Measurements from ENCODE around the gene DAPK2. TPM values are rescaled to one million over a fixed set of nuclear protein-coding genes. Genes with fewer than 3 reads are reported as not detected.

DAPK2 gene
- total and polyA plus RNA-seq, 5 donors from 2014 or later, result 0.72 TPM; not detected in 4

DNA sequence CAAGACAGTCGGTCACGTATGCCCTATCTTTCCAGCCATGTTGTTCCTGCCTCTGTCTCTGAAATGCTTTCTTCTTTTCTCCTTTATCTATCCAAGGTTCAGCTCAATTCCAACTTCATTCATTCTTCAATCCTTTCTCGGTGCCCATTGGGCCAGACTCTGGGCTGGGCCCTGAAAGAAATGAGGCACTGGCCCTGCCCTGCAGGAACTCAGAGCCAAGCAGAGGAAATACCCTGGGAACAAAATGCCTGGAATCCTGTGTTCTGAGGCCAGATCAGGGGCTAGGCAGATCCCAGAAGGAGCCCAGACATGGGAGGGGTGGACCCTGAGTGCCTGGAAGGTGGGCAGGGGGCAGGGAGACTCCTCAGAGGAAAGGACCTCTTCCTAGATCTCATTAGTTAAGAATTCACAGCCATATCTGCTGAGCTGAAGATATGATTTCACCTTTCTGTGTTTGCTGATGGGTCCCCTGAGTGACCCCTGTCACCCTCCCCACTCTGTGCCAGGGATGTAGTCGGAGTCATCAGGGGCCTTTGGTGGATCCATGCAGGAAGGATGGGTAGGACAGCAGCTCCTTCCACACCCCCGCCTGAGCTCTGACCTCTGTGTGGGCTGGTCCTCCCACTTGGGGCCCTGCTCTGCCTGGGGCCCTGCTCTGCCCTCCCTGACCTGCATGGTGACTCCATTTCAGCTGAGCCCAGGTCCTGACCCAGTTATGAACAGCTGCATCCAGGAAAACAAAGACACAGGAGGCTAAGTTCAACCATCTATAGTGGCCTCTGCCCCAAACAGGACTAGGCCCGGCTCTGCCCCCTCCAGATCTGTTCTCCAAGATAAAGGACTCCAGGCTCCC is 5.3 kb upstream of the DAPK2 start:
- H3K4me1 ChIP-seq (ENCODE audit: control insufficient read depth, insufficient read depth, low read length, poor library complexity, severe bottlenecking), result peaks cover 3% of the 10 kb centered on the region
- peaks cover 10% of the 10 kb centered on the region for H3K27me3 ChIP-seq (ENCODE audit: control insufficient read depth, insufficient read depth, low read length)
- H3K27ac ChIP-seq (ENCODE audit: insufficient read depth, low read length, poor library complexity, severe bottlenecking), result no peak overlapping the region
- no peak overlapping the region for H3K4me3 ChIP-seq (ENCODE audit: low read depth, low read length)
- no peaks in the 10 kb centered on the region for H3K9me3 Mint-ChIP-seq
- H3K36me3 ChIP-seq (ENCODE audit: control insufficient read depth, insufficient read depth, low read length), result no peaks in the 10 kb centered on the region
- no peak overlapping the region for H3K4me3 Mint-ChIP-seq
- H3K4me1 Mint-ChIP-seq, result peaks cover 0 to 5% (median 2%) of the 10 kb centered on the region in 4 donors
- H3K27me3 Mint-ChIP-seq, result peaks cover 22% of the 10 kb centered on the region
- DNase-seq (no peak), ATAC-seq (ENCODE audit: low read depth in 2 of 2) (no peak)
- H3K9me3 ChIP-seq (ENCODE audit: control insufficient read depth in 2 of 2, low read length in 2 of 2), result no peaks in the 10 kb centered on the region
- H3K27ac Mint-ChIP-seq, result peak overlapping the region in 2 of 3 donors; percentile 26 to 62
- no peaks in the 10 kb centered on the region for H3K36me3 Mint-ChIP-seq

- Histone ChIP-seq H3K36me3 (ENCODE audit: control insufficient read depth, insufficient read depth, low read length) (no peaks in the 10 kb centered on the region), H3K27me3 (ENCODE audit: control insufficient read depth, insufficient read depth, low read length) (peaks cover 10% of the 10 kb centered on the region), H3K4me1 (ENCODE audit: control insufficient read depth, insufficient read depth, low read length, poor library complexity, severe bottlenecking) (peaks cover 6% of the 10 kb centered on the region), H3K9me3 (ENCODE audit: control insufficient read depth in 2 of 2, low read length in 2 of 2) (no peaks in the 10 kb centered on the region), H3K27ac (ENCODE audit: insufficient read depth, low read length, poor library complexity, severe bottlenecking) (no peak overlapping the region), H3K4me3 (ENCODE audit: low read depth, low read length) (no peak overlapping the region)
- H3K4me1 Mint-ChIP-seq, result peaks cover 0 to 7% (median 2%) of the 10 kb centered on the region in 4 donors
- DNase-seq, result no peak
- H3K27ac Mint-ChIP-seq, result peak overlapping the region in 1 of 3 donors; percentile 62
- no peaks in the 10 kb centered on the region for H3K36me3 Mint-ChIP-seq
- no peak for ATAC-seq (ENCODE audit: low read depth in 2 of 2)
- H3K27me3 Mint-ChIP-seq, result peaks cover 24% of the 10 kb centered on the region
- no peaks in the 10 kb centered on the region for H3K9me3 Mint-ChIP-seq
- no peak overlapping the region for H3K4me3 Mint-ChIP-seq
Observed at GRCh38 chr15:64051093-64051402, 4.8 kb upstream of the DAPK2 start.

- ATAC-seq (ENCODE audit: low read depth in 2 of 2) (no peak), DNase-seq (no peak)
- Histone ChIP-seq H3K27ac (ENCODE audit: insufficient read depth, low read length, poor library complexity, severe bottlenecking) (no peak overlapping the region), H3K36me3 (ENCODE audit: control insufficient read depth, insufficient read depth, low read length) (no peaks in the 10 kb centered on the region), H3K27me3 (ENCODE audit: control insufficient read depth, insufficient read depth, low read length) (peaks cover 10% of the 10 kb centered on the region), H3K9me3 (ENCODE audit: control insufficient read depth in 2 of 2, low read length in 2 of 2) (no peaks in the 10 kb centered on the region), H3K4me1 (ENCODE audit: control insufficient read depth, insufficient read depth, low read length, poor library complexity, severe bottlenecking) (peaks cover 6% of the 10 kb centered on the region), H3K4me3 (ENCODE audit: low read depth, low read length) (no peak overlapping the region)
- Mint-ChIP-seq H3K4me1 (peaks cover 0 to 9% (median 2%) of the 10 kb centered on the region in 4 donors), H3K27ac (no peak overlapping the region), H3K9me3 (no peaks in the 10 kb centered on the region), H3K4me3 (no peak overlapping the region), H3K27me3 (peaks cover 26% of the 10 kb centered on the region), H3K36me3 (no peaks in the 10 kb centered on the region)
Observed at GRCh38 chr15:64050281-64051092, 4.2 kb upstream of the DAPK2 start.

DNA sequence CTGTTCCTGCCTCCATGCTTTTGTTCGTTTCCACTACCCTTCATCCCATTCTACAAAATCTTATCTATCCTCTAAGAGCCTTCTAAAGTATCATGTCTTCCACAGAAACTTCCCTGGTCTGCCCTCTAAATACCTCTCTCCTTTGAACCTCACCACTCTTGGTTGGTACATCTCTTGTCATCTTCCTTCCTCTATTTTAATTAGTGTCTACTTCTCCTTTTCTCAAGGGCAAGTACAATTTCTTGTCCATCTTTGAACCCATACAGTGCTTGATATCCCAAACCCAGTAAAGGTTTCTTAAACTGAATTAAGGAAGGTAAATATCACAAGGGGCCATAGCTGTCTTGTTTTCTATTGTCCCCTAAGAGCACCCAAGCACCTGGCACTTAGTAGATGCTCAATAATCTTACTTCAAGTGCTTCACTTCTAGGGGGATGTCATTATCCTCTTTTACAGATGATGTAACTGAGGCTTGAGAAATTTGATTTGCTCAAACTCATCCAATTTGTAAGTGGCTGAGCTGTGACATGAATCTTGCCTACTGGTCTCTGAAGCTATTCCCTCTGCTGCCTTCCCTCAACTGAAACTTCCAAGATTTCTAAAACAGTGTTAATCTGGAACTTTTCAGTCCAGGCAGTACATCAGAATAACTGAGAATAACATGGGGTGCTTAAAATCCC is 2.6 kb upstream of the DAPK2 start:
- Mint-ChIP-seq H3K4me3 (no peak overlapping the region), H3K4me1 (peaks cover 0 to 10% (median 2%) of the 10 kb centered on the region in 4 donors), H3K27me3 (peaks cover 39% of the 10 kb centered on the region), H3K36me3 (no peaks in the 10 kb centered on the region), H3K9me3 (no peaks in the 10 kb centered on the region), H3K27ac (no peak overlapping the region)
- Histone ChIP-seq H3K9me3 (ENCODE audit: control insufficient read depth in 2 of 2, low read length in 2 of 2) (no peaks in the 10 kb centered on the region), H3K4me3 (ENCODE audit: low read depth, low read length) (no peak overlapping the region), H3K27me3 (ENCODE audit: control insufficient read depth, insufficient read depth, low read length) (peaks cover 10% of the 10 kb centered on the region), H3K27ac (ENCODE audit: insufficient read depth, low read length, poor library complexity, severe bottlenecking) (no peak overlapping the region), H3K4me1 (ENCODE audit: control insufficient read depth, insufficient read depth, low read length, poor library complexity, severe bottlenecking) (peaks cover 6% of the 10 kb centered on the region), H3K36me3 (ENCODE audit: control insufficient read depth, insufficient read depth, low read length) (no peaks in the 10 kb centered on the region)
- DNase-seq (no peak), ATAC-seq (ENCODE audit: low read depth in 2 of 2) (no peak)

GRCh38 chr15:64045774-64046420 is 388 bp downstream of the DAPK2 start:
- Mint-ChIP-seq H3K36me3 (no peaks in the 10 kb centered on the region), H3K27me3 (peaks cover 56% of the 10 kb centered on the region), H3K27ac (no peak overlapping the region), H3K9me3 (no peaks in the 10 kb centered on the region), H3K4me3 (peak overlapping the region; percentile 10 to 87 (median 70)), H3K4me1 (peaks cover 0 to 10% (median 2%) of the 10 kb centered on the region in 4 donors)
- Histone ChIP-seq H3K27me3 (ENCODE audit: control insufficient read depth, insufficient read depth, low read length) (peaks cover 10% of the 10 kb centered on the region), H3K4me1 (ENCODE audit: control insufficient read depth, insufficient read depth, low read length, poor library complexity, severe bottlenecking) (peaks cover 6% of the 10 kb centered on the region), H3K9me3 (ENCODE audit: control insufficient read depth in 2 of 2, low read length in 2 of 2) (no peaks in the 10 kb centered on the region), H3K4me3 (ENCODE audit: low read depth, low read length) (no peak overlapping the region), H3K36me3 (ENCODE audit: control insufficient read depth, insufficient read depth, low read length) (no peaks in the 10 kb centered on the region), H3K27ac (ENCODE audit: insufficient read depth, low read length, poor library complexity, severe bottlenecking) (no peak overlapping the region)
- DNase-seq (peak in 1 of 3 donors; percentile 2), ATAC-seq (ENCODE audit: low read depth in 2 of 2) (peak; percentile 19 to 40)

DNA sequence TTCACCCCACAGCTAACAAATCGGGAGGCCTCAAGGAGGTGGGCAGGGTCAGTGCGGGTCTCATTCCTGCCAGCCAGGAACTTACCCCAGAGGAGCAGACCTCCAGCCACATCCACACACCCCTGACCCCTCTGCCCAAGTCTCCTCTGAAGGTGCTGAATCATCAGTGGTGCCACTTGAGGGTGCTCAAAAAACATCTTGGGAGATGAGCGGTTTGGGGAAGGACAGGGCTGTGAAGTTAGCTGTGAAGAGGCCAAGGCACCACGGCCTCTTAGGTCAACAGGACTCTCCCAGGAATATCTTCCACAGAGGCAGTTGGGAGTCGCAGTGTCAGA is 1.2 kb downstream of the DAPK2 start:
- Histone ChIP-seq H3K4me1 (ENCODE audit: control insufficient read depth, insufficient read depth, low read length, poor library complexity, severe bottlenecking) (peaks cover 6% of the 10 kb centered on the region), H3K27me3 (ENCODE audit: control insufficient read depth, insufficient read depth, low read length) (peaks cover 10% of the 10 kb centered on the region), H3K36me3 (ENCODE audit: control insufficient read depth, insufficient read depth, low read length) (no peaks in the 10 kb centered on the region), H3K27ac (ENCODE audit: insufficient read depth, low read length, poor library complexity, severe bottlenecking) (no peak overlapping the region), H3K9me3 (ENCODE audit: control insufficient read depth in 2 of 2, low read length in 2 of 2) (no peaks in the 10 kb centered on the region), H3K4me3 (ENCODE audit: low read depth, low read length) (no peak overlapping the region)
- Mint-ChIP-seq H3K9me3 (no peaks in the 10 kb centered on the region), H3K4me3 (peak overlapping the region; percentile 10 to 87 (median 70)), H3K4me1 (peaks cover 0 to 8% (median 2%) of the 10 kb centered on the region in 4 donors), H3K36me3 (no peaks in the 10 kb centered on the region), H3K27me3 (peaks cover 59% of the 10 kb centered on the region), H3K27ac (no peak overlapping the region)
- DNase-seq, result no peak
- no peak for ATAC-seq (ENCODE audit: low read depth in 2 of 2)

- ATAC-seq (ENCODE audit: low read depth in 2 of 2) (no peak), DNase-seq (no peak)
- Histone ChIP-seq H3K27ac (ENCODE audit: insufficient read depth, low read length, poor library complexity, severe bottlenecking) (no peak overlapping the region), H3K27me3 (ENCODE audit: control insufficient read depth, insufficient read depth, low read length) (peaks cover 10% of the 10 kb centered on the region), H3K4me1 (ENCODE audit: control insufficient read depth, insufficient read depth, low read length, poor library complexity, severe bottlenecking) (peaks cover 6% of the 10 kb centered on the region), H3K9me3 (ENCODE audit: control insufficient read depth in 2 of 2, low read length in 2 of 2) (no peaks in the 10 kb centered on the region), H3K4me3 (ENCODE audit: low read depth, low read length) (no peak overlapping the region), H3K36me3 (ENCODE audit: control insufficient read depth, insufficient read depth, low read length) (no peaks in the 10 kb centered on the region)
- Mint-ChIP-seq H3K27ac (no peak overlapping the region), H3K27me3 (peaks cover 62% of the 10 kb centered on the region), H3K36me3 (no peaks in the 10 kb centered on the region), H3K4me1 (peaks cover 0 to 8% (median 2%) of the 10 kb centered on the region in 4 donors), H3K9me3 (no peaks in the 10 kb centered on the region), H3K4me3 (peak overlapping the region; percentile 19 to 87 (median 66))
Observed at GRCh38 chr15:64044300-64045100, 1.8 kb downstream of the DAPK2 start.

Data from CD4-positive, CD25-positive, alpha-beta regulatory T cell (primary cell).